PC-9 (cell line): Measurements from ENCODE around the gene NET1. TPM values are rescaled to one million over a fixed set of nuclear protein-coding genes. Genes with fewer than 3 reads are reported as not detected.

Experiments
- BruUV-seq: library from RNA; stranded (reverse); fragments of 400-500 nt; replicated peaks from 2 replicates; lab custom pipeline; 2021; lab: Mats Ljungman, UMichigan
- CTCF ChIA-PET: fragments of 300-600 bp; sonication (Branson Sonifier 250); formaldehyde crosslinking; loops from one replicate; lab custom pipeline; 2022; ENCODE audit warnings: antibody characterized with exemption; lab: Charles Lee
- POLR2A ChIA-PET: fragments of 300-600 bp; sonication (Branson Sonifier 250); formaldehyde crosslinking; loops from one replicate; lab custom pipeline; 2022; ENCODE audit warnings: antibody characterized with exemption; ENCODE audit not compliant: unreplicated experiment; lab: Charles Lee
- DNase-seq, 2 experiments: peaks; one replicate each; pipeline versions ENCODE4 v3.0.0 to v3.0.0-alpha.2; 2015 to 2022; ENCODE audit warnings: mixed read lengths in 1 of 2
- H2AFZ ChIP-seq: fragments of 200-600 bp; sonication (generic); 2 replicates; pipeline ENCODE4 v1.8.1; 2017; ENCODE audit warnings: antibody characterized with exemption
- H3F3A ChIP-seq: fragments of 200-600 bp; sonication (generic); 2 replicates; pipeline ENCODE4 v1.8.1; 2017; ENCODE audit warnings: antibody characterized with exemption, mild to moderate bottlenecking, low read depth; ENCODE audit not compliant: insufficient read depth
- H3K27ac ChIP-seq: fragments of 200-600 bp; sonication (generic); 2 replicates; pipeline ENCODE4 v1.6.1; 2016; ENCODE audit warnings: mixed run types
- H3K27me3 ChIP-seq: fragments of 200-600 bp; sonication (generic); 2 replicates; pipeline ENCODE4 v1.6.1; 2016; ENCODE audit warnings: low read depth, mixed run types; ENCODE audit not compliant: insufficient read depth
- H3K36me3 ChIP-seq: fragments of 200-600 bp; sonication (generic); 2 replicates; pipeline ENCODE4 v1.6.1; 2016; ENCODE audit warnings: low read depth, mixed run types
- H3K4me1 ChIP-seq: fragments of 200-600 bp; sonication (generic); replicated peaks from 2 replicates; pipeline ENCODE4 v1.6.1; 2016; ENCODE audit warnings: mixed run types; ENCODE audit not compliant: insufficient read depth
- H3K4me2 ChIP-seq: fragments of 200-600 bp; sonication (generic); 2 replicates; pipeline ENCODE4 v1.6.1; 2017; ENCODE audit warnings: mixed run types
- H3K4me3 ChIP-seq: fragments of 200-600 bp; sonication (generic); 2 replicates; pipeline ENCODE4 v1.6.1; 2016; ENCODE audit warnings: mixed run types
- H3K79me2 ChIP-seq: fragments of 200-600 bp; sonication (generic); 2 replicates; pipeline ENCODE4 v1.6.1; 2017; ENCODE audit warnings: low read depth, mixed run types
- H3K9me2 ChIP-seq: fragments of 200-600 bp; sonication (generic); 2 replicates; pipeline ENCODE4 v1.8.1; 2017; ENCODE audit warnings: mild to moderate bottlenecking; ENCODE audit not compliant: insufficient read depth
- H3K9me3 ChIP-seq: fragments of 200-600 bp; sonication (generic); 2 replicates; pipeline ENCODE4 v1.8.1; 2016; ENCODE audit warnings: low read depth; ENCODE audit not compliant: insufficient read depth
- H4K20me1 ChIP-seq: fragments of 200-600 bp; sonication (generic); 2 replicates; pipeline ENCODE4 v1.8.1; 2017; ENCODE audit not compliant: insufficient read depth
- CTCF ChIP-seq: fragments of 200-600 bp; sonication (generic); conservative IDR thresholded peaks from 2 replicates; pipeline ENCODE4 v1.6.1; 2017; ENCODE audit warnings: mixed run types, antibody characterized with exemption, mild to moderate bottlenecking, moderate library complexity
- EZH2 ChIP-seq: fragments of 200-600 bp; sonication (generic); IDR thresholded peaks from 2 replicates; pipeline ENCODE4 v1.8.0; 2017; ENCODE audit warnings: antibody characterized with exemption, low read depth
- intact Hi-C: fragments of 100-400 bp; cut with micrococcal nuclease; formaldehyde crosslinking; loops from one replicate; pipeline ENCODE4 v1.10.0; 2022; ENCODE audit not compliant: unreplicated experiment
- total RNA-seq: library from RNA; stranded (reverse); gene quantifications from 2 replicates; pipeline ENCODE4 v1.2.3, GENCODE V29; 2021

The NET1 gene
- total RNA-seq, 1 experiment from 2014 or later, result 150 TPM

GRCh38 chr10:5507649-5508131 is 95.3 kb downstream of the NET1 start:
- TF ChIP-seq EZH2, result no peak
- TF ChIP-seq CTCF, result no peak
- H3K27me3 ChIP-seq, result no peaks in the 10 kb centered on the region
- POLR2A ChIA-PET, result no interaction called here
- no peaks in the 10 kb centered on the region for H4K20me1 ChIP-seq
- peaks cover 30% of the 10 kb centered on the region for H3K4me1 ChIP-seq
- H3F3A ChIP-seq, result no peaks in the 10 kb centered on the region
- no peak overlapping the region for H3K27ac ChIP-seq
- no peaks in the 10 kb centered on the region for H3K9me2 ChIP-seq
- H3K79me2 ChIP-seq, result no peaks in the 10 kb centered on the region
- BruUV-seq, result no TSS peak
- no peaks in the 10 kb centered on the region for H3K9me3 ChIP-seq
- H3K4me2 ChIP-seq, result no peak overlapping the region
- no peak overlapping the region for H3K4me3 ChIP-seq
- H3K36me3 ChIP-seq, result no peaks in the 10 kb centered on the region
- H2AFZ ChIP-seq, result no peak overlapping the region
- CTCF ChIA-PET, result no interaction called here
- no peak for DNase-seq
- intact Hi-C loops, result no loop called here

- Histone ChIP-seq H3K27me3 (no peaks in the 10 kb centered on the region), H4K20me1 (no peaks in the 10 kb centered on the region), H3K4me3 (no peak overlapping the region), H3F3A (no peaks in the 10 kb centered on the region), H3K4me2 (no peak overlapping the region), H3K79me2 (no peaks in the 10 kb centered on the region), H3K4me1 (peaks cover 25% of the 10 kb centered on the region), H3K36me3 (no peaks in the 10 kb centered on the region), H3K27ac (no peak overlapping the region), H3K9me2 (no peaks in the 10 kb centered on the region), H3K9me3 (no peaks in the 10 kb centered on the region), H2AFZ (no peak overlapping the region)
- no peak for DNase-seq
- ChIA-PET POLR2A (no interaction called here), CTCF (no interaction called here)
- no TSS peak for BruUV-seq
- TF ChIP-seq CTCF, result no peak
- no peak for TF ChIP-seq EZH2
- intact Hi-C loops, result no loop called here
These were observed 95.8 kb downstream of the NET1 start for GRCh38 chr10:5508161-5508604.

Other genes with a start within 250 kb of the NET1 start
- 2.7 and 4.0 TPM in 2 replicates for gene AKR1C8, start 227.4 kb upstream of the NET1 start, total RNA-seq
- not detected in 2 replicates for gene AKR1C4, start 215.7 kb upstream of the NET1 start, total RNA-seq
- not detected in 2 replicates for gene UCN3, start 47.6 kb upstream of the NET1 start, total RNA-seq
- 0.35 and 0.52 TPM in 2 replicates for gene TUBAL3, start 7.7 kb upstream of the NET1 start, total RNA-seq
- 3.0 and 6.3 TPM in 2 replicates for gene CALML5, start 87.0 kb downstream of the NET1 start, total RNA-seq
- not detected in 2 replicates for gene CALML3, start 112.4 kb downstream of the NET1 start, total RNA-seq